ENCODE results near the gene NGEF.

DNA sequence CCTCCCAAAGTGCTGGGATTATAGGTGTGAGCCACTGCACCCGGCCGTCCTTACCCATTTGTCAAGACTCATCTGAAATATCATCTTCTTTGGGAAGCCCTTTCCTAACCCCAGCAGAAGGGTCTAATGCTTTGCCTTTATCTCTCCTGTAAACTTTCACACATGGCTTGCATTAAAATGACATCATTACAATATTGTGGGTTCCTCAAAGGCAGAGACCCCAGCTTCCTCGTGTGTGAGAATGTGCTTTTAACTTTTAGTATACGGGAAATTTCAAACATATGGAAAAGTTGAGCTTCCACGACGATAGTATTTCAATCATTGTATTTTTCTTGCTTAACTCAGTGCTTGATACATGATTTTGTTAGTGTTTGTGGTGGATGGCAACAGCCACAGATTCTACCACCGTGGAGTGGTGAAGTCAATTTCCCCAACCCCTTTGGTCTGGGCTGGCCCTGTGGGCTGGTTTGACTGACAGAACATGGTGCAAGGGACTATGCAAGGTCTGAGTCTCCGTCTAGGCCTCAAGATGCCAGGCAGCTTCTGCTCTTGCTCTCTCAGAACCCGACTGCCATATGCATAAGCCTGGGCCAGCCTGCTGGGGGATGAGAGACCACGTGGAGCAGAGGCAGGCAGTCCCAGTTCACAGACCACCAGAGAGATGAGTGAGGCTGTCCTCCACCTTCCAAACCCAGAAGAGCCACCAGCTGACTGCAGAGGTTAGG, 39.9 kb downstream of the NGEF start:
- TF ChIP-seq CTCF (IDR thresholded peaks at IDR 0.05 in 2 of 3, conservative IDR thresholded peaks at IDR 0.05 in 1 of 3; ENCODE audit: control insufficient read depth in 2 of 3, extremely low read depth in 1 of 3, insufficient read depth in 1 of 3, low read depth in 3 of 3, low read length in 3 of 3): no peak
- no peak for TF ChIP-seq EP300 (IDR thresholded peaks at IDR 0.05; ENCODE audit: borderline replicate concordance in 1 of 2, control insufficient read depth in 1 of 2, low read depth in 2 of 2, low read length in 2 of 2)
- TF ChIP-seq POLR2A (IDR thresholded peaks at IDR 0.05; ENCODE audit: low read depth, low read length): no peak
- no peak for TF ChIP-seq SMAD1 (IDR thresholded peaks at IDR 0.05; ENCODE audit: low read depth, partially characterized antibody)
- no peak for TF ChIP-seq ZZZ3 (IDR thresholded peaks at IDR 0.05; ENCODE audit: control insufficient read depth, insufficient read length, low read depth)
- TF ChIP-seq MYC (IDR thresholded peaks at IDR 0.05; ENCODE audit: insufficient read depth, insufficient read length, insufficient replicate concordance, low read length, severe bottlenecking): no peak
- TF ChIP-seq YY1 (IDR thresholded peaks at IDR 0.05; ENCODE audit: low read depth, low read length): no peak
- TF ChIP-seq, protein P1, sequence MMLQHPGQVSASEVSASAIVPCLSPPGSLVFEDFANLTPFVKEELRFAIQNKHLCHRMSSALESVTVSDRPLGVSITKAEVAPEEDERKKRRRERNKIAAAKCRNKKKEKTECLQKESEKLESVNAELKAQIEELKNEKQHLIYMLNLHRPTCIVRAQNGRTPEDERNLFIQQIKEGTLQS (IDR thresholded peaks at IDR 0.05; ENCODE audit: borderline replicate concordance, extremely low read depth, low read depth, low read length): no peak
- TF ChIP-seq, protein P2, sequence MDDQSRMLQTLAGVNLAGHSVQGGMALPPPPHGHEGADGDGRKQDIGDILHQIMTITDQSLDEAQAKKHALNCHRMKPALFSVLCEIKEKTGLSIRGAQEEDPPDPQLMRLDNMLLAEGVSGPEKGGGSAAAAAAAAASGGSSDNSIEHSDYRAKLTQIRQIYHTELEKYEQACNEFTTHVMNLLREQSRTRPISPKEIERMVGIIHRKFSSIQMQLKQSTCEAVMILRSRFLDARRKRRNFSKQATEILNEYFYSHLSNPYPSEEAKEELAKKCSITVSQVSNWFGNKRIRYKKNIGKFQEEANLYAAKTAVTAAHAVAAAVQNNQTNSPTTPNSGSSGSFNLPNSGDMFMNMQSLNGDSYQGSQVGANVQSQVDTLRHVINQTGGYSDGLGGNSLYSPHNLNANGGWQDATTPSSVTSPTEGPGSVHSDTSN (IDR thresholded peaks at IDR 0.05; ENCODE audit: insufficient replicate concordance, low read depth, low read length): no peak
- TF ChIP-seq POLR2AphosphoS5 (IDR thresholded peaks at IDR 0.05; ENCODE audit: low read length): no peak
- TF ChIP-seq, protein P3, sequence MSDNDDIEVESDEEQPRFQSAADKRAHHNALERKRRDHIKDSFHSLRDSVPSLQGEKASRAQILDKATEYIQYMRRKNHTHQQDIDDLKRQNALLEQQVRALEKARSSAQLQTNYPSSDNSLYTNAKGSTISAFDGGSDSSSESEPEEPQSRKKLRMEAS (IDR thresholded peaks at IDR 0.05; ENCODE audit: low read depth, low read length): no peak
- TF ChIP-seq JUND (IDR thresholded peaks at IDR 0.05; ENCODE audit: low read depth, low read length): no peak
- TF ChIP-seq EGR1 (IDR thresholded peaks at IDR 0.05; ENCODE audit: borderline replicate concordance in 1 of 2, low read depth in 2 of 2, low read length in 2 of 2): no peak
